Mononuclear cell (primary cell): ENCODE measurements around the gene ENPEP. TPM values are rescaled to one million over a fixed set of nuclear protein-coding genes. Genes with fewer than 3 reads are reported as not detected.

Source experiments
- H3K27me3 ChIP-seq: 2 replicates; pipeline ENCODE4 v1.6.0; 2011; ENCODE audit warnings: low read length, control low read depth; ENCODE audit not compliant: insufficient read depth
- H3K4me1 ChIP-seq: 2 replicates; pipeline ENCODE4 v1.5.1; 2011; ENCODE audit warnings: mild to moderate bottlenecking, low read length, control low read depth; ENCODE audit not compliant: insufficient read depth
- H3K4me3 ChIP-seq: 2 replicates; pipeline ENCODE4 v1.5.1; 2011; ENCODE audit warnings: mild to moderate bottlenecking, low read length, moderate library complexity
- H3K9me3 ChIP-seq: 2 replicates; pipeline ENCODE4 v1.5.1; 2011; ENCODE audit warnings: low read depth, mild to moderate bottlenecking, control low read depth, low read length
- total RNA-seq: library from RNA; depleted of rRNA; stranded (reverse); fragments of >200 nt; gene quantifications from one replicate; pipeline ENCODE4 v1.2.3, GENCODE V29; 2012

The ENPEP gene
- total RNA-seq, 1 donor = 0.73 TPM

GRCh38 chr4:110499126-110499525 is 23.2 kb downstream of the ENPEP start:
- Histone ChIP-seq H3K4me1 (peaks cover 9% of the 10 kb centered on the region), H3K27me3 (peaks cover 9% of the 10 kb centered on the region), H3K4me3 (no peak overlapping the region), H3K9me3 (no peaks in the 10 kb centered on the region)

GRCh38 chr4:110501826-110502225 is 25.9 kb downstream of the ENPEP start:
- Histone ChIP-seq H3K4me3 (no peak overlapping the region), H3K4me1 (peaks cover 15% of the 10 kb centered on the region), H3K9me3 (no peaks in the 10 kb centered on the region), H3K27me3 (peaks cover 3% of the 10 kb centered on the region)

GRCh38 chr4:110503270-110504083 is 27.5 kb downstream of the ENPEP start:
- Histone ChIP-seq H3K27me3 (no peaks in the 10 kb centered on the region), H3K9me3 (no peaks in the 10 kb centered on the region), H3K4me1 (peaks cover 15% of the 10 kb centered on the region), H3K4me3 (no peak overlapping the region)

GRCh38 chr4:110504084-110504435 is 28.1 kb downstream of the ENPEP start:
- Histone ChIP-seq H3K27me3 (no peaks in the 10 kb centered on the region), H3K4me1 (peaks cover 15% of the 10 kb centered on the region), H3K4me3 (no peak overlapping the region), H3K9me3 (no peaks in the 10 kb centered on the region)

- H3K27me3 ChIP-seq = no peaks in the 10 kb centered on the region
- H3K4me3 ChIP-seq = no peak overlapping the region
- H3K9me3 ChIP-seq = no peaks in the 10 kb centered on the region
- peaks cover 15% of the 10 kb centered on the region for H3K4me1 ChIP-seq
These were observed 29.5 kb downstream of the ENPEP start for GRCh38 chr4:110505440-110505839.

- Histone ChIP-seq H3K4me1 (peaks cover 7% of the 10 kb centered on the region), H3K4me3 (no peak overlapping the region), H3K9me3 (no peaks in the 10 kb centered on the region), H3K27me3 (no peaks in the 10 kb centered on the region)
These were observed 33.1 kb downstream of the ENPEP start for GRCh38 chr4:110508827-110509710.

GRCh38 chr4:110510277-110510676 is 34.3 kb downstream of the ENPEP start:
- H3K4me3 ChIP-seq = no peak overlapping the region
- H3K9me3 ChIP-seq = no peaks in the 10 kb centered on the region
- H3K4me1 ChIP-seq = no peaks in the 10 kb centered on the region
- no peaks in the 10 kb centered on the region for H3K27me3 ChIP-seq

- H3K27me3 ChIP-seq = no peaks in the 10 kb centered on the region
- no peak overlapping the region for H3K4me3 ChIP-seq
- H3K9me3 ChIP-seq = no peaks in the 10 kb centered on the region
- no peaks in the 10 kb centered on the region for H3K4me1 ChIP-seq
These were observed 35.1 kb downstream of the ENPEP start for GRCh38 chr4:110510955-110511544.

- Histone ChIP-seq H3K9me3 (no peaks in the 10 kb centered on the region), H3K4me3 (no peak overlapping the region), H3K4me1 (no peaks in the 10 kb centered on the region), H3K27me3 (no peaks in the 10 kb centered on the region)
These were observed 36.9 kb downstream of the ENPEP start for GRCh38 chr4:110512901-110513300.

- H3K9me3 ChIP-seq = no peaks in the 10 kb centered on the region
- no peak overlapping the region for H3K4me3 ChIP-seq
These were observed 39.0 kb downstream of the ENPEP start for GRCh38 chr4:110514889-110515479.

GRCh38 chr4:110515676-110516075 is 39.7 kb downstream of the ENPEP start:
- Histone ChIP-seq H3K4me1 (no peaks in the 10 kb centered on the region), H3K9me3 (no peaks in the 10 kb centered on the region), H3K27me3 (no peaks in the 10 kb centered on the region), H3K4me3 (peak overlapping the region; percentile 46)

More at GRCh38 chr4:110514889-110515479, 39.0 kb downstream of the ENPEP start:
- Histone ChIP-seq H3K4me1 (no peaks in the 10 kb centered on the region), H3K27me3 (no peaks in the 10 kb centered on the region)

- peak overlapping the region; percentile 46 for H3K4me3 ChIP-seq
These were observed 40.4 kb downstream of the ENPEP start for GRCh38 chr4:110516106-110516922.

GRCh38 chr4:110518889-110519490 is 43.0 kb downstream of the ENPEP start:
- no peaks in the 10 kb centered on the region for H3K9me3 ChIP-seq
- no peaks in the 10 kb centered on the region for H3K4me1 ChIP-seq
- H3K4me3 ChIP-seq = no peak overlapping the region
- peaks cover 4% of the 10 kb centered on the region for H3K27me3 ChIP-seq

More at GRCh38 chr4:110516106-110516922, 40.4 kb downstream of the ENPEP start:
- Histone ChIP-seq H3K4me1 (no peaks in the 10 kb centered on the region), H3K27me3 (peaks cover 4% of the 10 kb centered on the region), H3K9me3 (no peaks in the 10 kb centered on the region)

GRCh38 chr4:110520886-110521285 is 44.9 kb downstream of the ENPEP start:
- H3K9me3 ChIP-seq = no peaks in the 10 kb centered on the region
- peaks cover 4% of the 10 kb centered on the region for H3K27me3 ChIP-seq

More at GRCh38 chr4:110520886-110521285, 44.9 kb downstream of the ENPEP start:
- H3K4me1 ChIP-seq = no peaks in the 10 kb centered on the region
- no peak overlapping the region for H3K4me3 ChIP-seq
